Stomach (tissue), 9 donors: ENCODE measurements around the gene MTHFD1. TPM values are rescaled to one million over a fixed set of nuclear protein-coding genes. Genes with fewer than 3 reads are reported as not detected.
"Not testable (repeated sequence)": the region's sequence is repeated elsewhere in the genome, so short reads cannot be mapped to it uniquely, and the experiment has no call there.

Experiments used
- DNase-seq, 2 donors: peaks; one replicate each; pipeline versions ENCODE4 v3.0.0 to v3.0.0-alpha.2; 2013 to 2019
- H3K27ac ChIP-seq, 5 donors: fragments of 200-600 bp in 4 of 5; sonication (generic) in 4 of 5; one replicate each; pipeline ENCODE4 v1.5.1; 2013 to 2019; ENCODE audit warnings: mild to moderate bottlenecking in 1 of 5, moderate library complexity in 1 of 5
- H3K27me3 ChIP-seq, 3 donors: fragments of 200-600 bp; sonication (generic); one replicate each; pipeline ENCODE4 v1.5.1; 2017 to 2019; ENCODE audit warnings: mixed run types in 1 of 3
- H3K36me3 ChIP-seq, 4 donors: fragments of 200-600 bp; sonication (generic); 1 replicate in 3 of 4; 2 replicates in 1 of 4; pipeline ENCODE4 v1.5.1; 2016 to 2019
- H3K4me1 ChIP-seq, 4 donors: fragments of 200-600 bp; sonication (generic); one replicate each; pipeline ENCODE4 v1.5.1; 2016 to 2019
- H3K4me3 ChIP-seq, 4 donors: fragments of 200-600 bp; sonication (generic) in 3 of 4; one replicate each; pipeline ENCODE4 v1.5.1; 2016 to 2019; ENCODE audit warnings: mild to moderate bottlenecking in 1 of 4
- H3K9me3 ChIP-seq, 4 donors: fragments of 200-600 bp; sonication (generic); one replicate each; pipeline ENCODE4 v1.5.1; 2016 to 2019
- EP300 ChIP-seq: sonication (generic); formaldehyde crosslinking; IDR thresholded peaks from one replicate; pipeline ENCODE4 v1.6.1; 2017; ENCODE audit warnings: antibody characterized with exemption
- POLR2A ChIP-seq, 4 donors: fragments of 450-650 bp; IDR thresholded peaks; one replicate each; pipeline ENCODE4 v1.6.1; 2016; ENCODE audit warnings: antibody characterized with exemption in 4 of 4, control low read depth in 2 of 4, mild to moderate bottlenecking in 1 of 4, moderate library complexity in 1 of 4
- POLR2AphosphoS5 ChIP-seq, 3 donors: sonication (generic); formaldehyde crosslinking; IDR thresholded peaks; one replicate each; pipeline ENCODE4 v1.6.1; 2016; ENCODE audit warnings: antibody characterized with exemption in 3 of 3
- WGBS, 5 donors: extraction: QIAGEN DNeasy Blood & Tissue Kit in 3 of 5; methylation state at CpG; one replicate each; pipeline versions ENCODE4 v1.1.5 to v1.1.7; 2013 to 2018; 5-methylcytosine and 5-hydroxymethylcytosine counted together
- intact Hi-C: fragments of 100-400 bp; cut with DNase I; formaldehyde crosslinking; loops from one replicate; pipeline ENCODE4 v1.15.1; 2023; ENCODE audit warnings: low total_unique reads
- polyA plus RNA-seq, 3 donors: library from polyadenylated mRNA; stranded (reverse); fragments of 200-250 nt; gene quantifications; one replicate each; pipeline ENCODE4 v1.2.3, GENCODE V29; 2013
- total RNA-seq, 5 donors: library from RNA; depleted of rRNA; stranded (reverse); fragments of >200 nt; gene quantifications; one replicate each; pipeline versions ENCODE4 v1.1.0 to v1.2.3, GENCODE V29; 2014 to 2016
- TF ChIP-seq, protein P1 (sequence below), 7 experiments: fragments of 450-650 bp in 4 of 7; fragments of 200-600 bp in 3 of 7; sonication (generic) in 3 of 7; IDR thresholded peaks; one replicate each; pipeline ENCODE4 v1.5.1; 2016 to 2019; ENCODE audit warnings: antibody characterized with exemption in 7 of 7, control low read depth in 2 of 7, mild to moderate bottlenecking in 1 of 7
- donor health status: healthy with polysubstance abuse.
- donor health status: Bipolar disorder and iron deficiency.
- donor health status: healthy.

MTHFD1 gene
- total and polyA plus RNA-seq, 8 donors: 8.4 to 42.0 (median 24.6) TPM

DNA sequence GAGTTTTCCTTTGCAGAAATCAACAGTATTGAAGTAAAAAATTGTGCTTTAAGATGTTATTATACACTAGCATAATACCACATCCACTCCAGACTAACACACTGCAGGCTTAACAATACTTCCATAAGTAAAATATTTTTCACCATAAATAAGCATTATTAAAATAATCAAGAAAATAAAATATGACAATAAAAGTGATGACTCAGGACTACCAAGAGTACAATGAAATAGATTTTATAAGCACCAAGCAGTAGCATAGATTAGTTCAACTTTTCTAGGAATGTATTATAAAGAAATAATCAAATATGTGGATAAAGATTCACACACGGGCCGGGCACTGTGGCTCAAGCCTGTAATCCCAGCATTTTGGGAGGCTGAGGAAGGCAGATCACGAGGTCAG lies 40.4 kb upstream of the MTHFD1 start:
- Histone ChIP-seq H3K9me3 (no peaks in the 10 kb centered on the region), H3K36me3 (no peaks in the 10 kb centered on the region), H3K27ac (no peak overlapping the region), H3K4me1 (no peaks in the 10 kb centered on the region), H3K4me3 (no peak overlapping the region), H3K27me3 (no peaks in the 10 kb centered on the region)
- TF ChIP-seq, protein P1, sequence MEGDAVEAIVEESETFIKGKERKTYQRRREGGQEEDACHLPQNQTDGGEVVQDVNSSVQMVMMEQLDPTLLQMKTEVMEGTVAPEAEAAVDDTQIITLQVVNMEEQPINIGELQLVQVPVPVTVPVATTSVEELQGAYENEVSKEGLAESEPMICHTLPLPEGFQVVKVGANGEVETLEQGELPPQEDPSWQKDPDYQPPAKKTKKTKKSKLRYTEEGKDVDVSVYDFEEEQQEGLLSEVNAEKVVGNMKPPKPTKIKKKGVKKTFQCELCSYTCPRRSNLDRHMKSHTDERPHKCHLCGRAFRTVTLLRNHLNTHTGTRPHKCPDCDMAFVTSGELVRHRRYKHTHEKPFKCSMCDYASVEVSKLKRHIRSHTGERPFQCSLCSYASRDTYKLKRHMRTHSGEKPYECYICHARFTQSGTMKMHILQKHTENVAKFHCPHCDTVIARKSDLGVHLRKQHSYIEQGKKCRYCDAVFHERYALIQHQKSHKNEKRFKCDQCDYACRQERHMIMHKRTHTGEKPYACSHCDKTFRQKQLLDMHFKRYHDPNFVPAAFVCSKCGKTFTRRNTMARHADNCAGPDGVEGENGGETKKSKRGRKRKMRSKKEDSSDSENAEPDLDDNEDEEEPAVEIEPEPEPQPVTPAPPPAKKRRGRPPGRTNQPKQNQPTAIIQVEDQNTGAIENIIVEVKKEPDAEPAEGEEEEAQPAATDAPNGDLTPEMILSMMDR (IDR thresholded peaks at IDR 0.05): no peak
- TF ChIP-seq POLR2A (IDR thresholded peaks at IDR 0.05): no peak
- WGBS, 5 donors: 86 to 92% (median 91%) methylated on average over 3 of the region's 3 CpGs
- intact Hi-C loops: no loop called here
- no peak for DNase-seq

DNA sequence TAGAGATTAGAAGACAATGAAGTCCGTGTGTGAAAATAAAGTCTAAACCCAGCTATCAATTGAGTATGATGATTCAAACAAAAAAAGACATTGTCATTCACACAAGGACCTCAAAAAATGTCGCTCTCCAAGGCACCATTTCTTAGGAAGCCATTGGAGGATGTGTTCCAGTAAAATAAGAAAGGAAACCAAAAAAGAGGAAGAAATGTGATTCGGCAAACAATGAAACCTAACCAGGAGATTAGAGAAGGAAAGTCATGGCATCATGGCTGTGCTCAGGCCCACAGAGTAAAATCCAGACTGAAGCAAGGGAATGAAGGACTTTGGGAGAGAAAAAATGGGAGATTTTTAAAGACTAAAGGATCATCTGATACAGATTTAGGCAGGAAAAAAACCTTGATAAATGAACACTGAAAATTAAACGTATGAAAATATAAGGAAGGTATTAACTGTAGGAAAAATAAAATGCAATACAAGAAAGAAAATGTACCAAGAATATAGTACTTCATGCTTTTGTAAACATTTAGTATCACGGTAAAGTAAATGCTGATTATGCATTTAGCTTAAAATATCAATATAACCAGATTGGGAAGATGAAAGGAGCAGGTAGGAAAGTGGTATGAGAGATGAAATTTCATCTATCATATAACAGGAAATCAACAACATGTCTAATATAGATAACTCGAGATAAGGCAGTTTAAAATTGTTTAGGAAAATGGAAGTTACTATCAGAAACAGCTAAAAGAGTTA lies 38.2 kb upstream of the MTHFD1 start:
- Histone ChIP-seq H3K9me3 (no peaks in the 10 kb centered on the region), H3K4me3 (no peak overlapping the region), H3K27ac (no peak overlapping the region), H3K27me3 (no peaks in the 10 kb centered on the region), H3K4me1 (no peaks in the 10 kb centered on the region), H3K36me3 (no peaks in the 10 kb centered on the region)
- no peak for DNase-seq
- WGBS, 5 donors: 75 to 86% (median 81%) methylated on average over 6 of the region's 6 CpGs
- TF ChIP-seq POLR2AphosphoS5 (IDR thresholded peaks at IDR 0.05): no peak
- no peak for TF ChIP-seq POLR2A (IDR thresholded peaks at IDR 0.05)
- no peak for TF ChIP-seq EP300
- TF ChIP-seq, protein P1 (IDR thresholded peaks at IDR 0.05): no peak
- intact Hi-C loops: no loop called here

DNA sequence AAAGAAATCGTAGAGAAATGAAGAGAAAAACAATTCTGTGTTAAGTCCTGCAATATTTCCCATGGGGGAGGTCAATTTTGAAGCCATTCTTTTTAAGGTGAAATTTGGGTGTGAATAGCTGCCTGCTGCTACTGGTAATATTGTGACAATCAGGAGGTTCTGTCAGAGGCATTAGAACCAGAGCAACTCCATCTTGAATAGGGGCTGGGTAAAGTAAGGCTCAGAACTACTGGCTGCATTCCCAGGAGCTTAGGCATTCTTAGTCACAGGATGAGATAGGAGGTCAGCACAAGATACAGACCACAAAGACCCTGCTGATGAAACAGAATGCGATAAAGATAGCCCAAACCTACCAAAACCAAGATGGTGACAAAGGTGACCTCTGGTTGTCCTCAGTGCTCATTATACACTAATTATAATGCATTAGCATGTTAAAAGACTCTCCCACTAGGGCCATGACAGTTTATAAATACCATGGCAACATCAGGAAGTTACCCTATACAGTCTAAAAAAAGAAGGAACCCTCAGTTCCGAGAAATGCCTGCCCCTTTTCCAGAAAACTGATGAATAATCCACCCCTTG lies 24.8 kb upstream of the MTHFD1 start:
- intact Hi-C loops: no loop called here
- TF ChIP-seq POLR2AphosphoS5 (IDR thresholded peaks at IDR 0.05) (no peak), EP300 (no peak), POLR2A (IDR thresholded peaks at IDR 0.05) (no peak)
- TF ChIP-seq, protein P1 (IDR thresholded peaks at IDR 0.05): no peak
- no peak for DNase-seq
- no peak overlapping the region for H3K27ac ChIP-seq
- 76 to 85% (median 81%) methylated on average over 3 of the region's 3 CpGs for WGBS, 5 donors
- H3K9me3 ChIP-seq: no peaks in the 10 kb centered on the region
- no peak overlapping the region for H3K4me3 ChIP-seq
- no peaks in the 10 kb centered on the region for H3K36me3 ChIP-seq
- H3K27me3 ChIP-seq: no peaks in the 10 kb centered on the region
- H3K4me1 ChIP-seq: no peaks in the 10 kb centered on the region

DNA sequence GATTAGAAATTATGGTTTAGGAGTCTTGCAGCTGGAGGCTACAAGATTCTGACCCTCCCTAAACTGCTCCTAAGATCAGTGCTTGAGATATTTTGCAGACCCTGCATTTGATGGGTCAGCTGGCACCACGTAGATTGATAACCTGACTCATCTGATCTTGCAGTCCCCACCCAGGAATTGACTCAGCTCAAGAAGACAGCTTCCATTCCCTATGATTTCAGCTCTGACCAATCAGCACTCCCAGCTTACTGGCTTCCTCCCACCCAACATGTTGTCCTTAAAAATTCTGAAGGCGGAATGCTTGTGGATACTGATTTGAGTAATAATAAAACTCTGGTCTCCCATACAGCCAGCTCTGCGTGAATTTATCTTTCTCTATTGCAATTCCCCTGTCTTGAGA lies 23.2 kb upstream of the MTHFD1 start:
- no peak overlapping the region for H3K27ac ChIP-seq
- H3K36me3 ChIP-seq: no peaks in the 10 kb centered on the region
- TF ChIP-seq POLR2A (IDR thresholded peaks at IDR 0.05): no peak
- TF ChIP-seq, protein P1 (IDR thresholded peaks at IDR 0.05): no peak
- TF ChIP-seq POLR2AphosphoS5 (IDR thresholded peaks at IDR 0.05): no peak
- TF ChIP-seq EP300: no peak
- intact Hi-C loops: no loop called here
- 82 to 88% (median 86%) methylated on average over 3 of the region's 3 CpGs for WGBS, 5 donors
- H3K27me3 ChIP-seq: no peaks in the 10 kb centered on the region
- no peaks in the 10 kb centered on the region for H3K9me3 ChIP-seq
- no peak overlapping the region for H3K4me3 ChIP-seq
- no peaks in the 10 kb centered on the region for H3K4me1 ChIP-seq
- no peak for DNase-seq

DNA sequence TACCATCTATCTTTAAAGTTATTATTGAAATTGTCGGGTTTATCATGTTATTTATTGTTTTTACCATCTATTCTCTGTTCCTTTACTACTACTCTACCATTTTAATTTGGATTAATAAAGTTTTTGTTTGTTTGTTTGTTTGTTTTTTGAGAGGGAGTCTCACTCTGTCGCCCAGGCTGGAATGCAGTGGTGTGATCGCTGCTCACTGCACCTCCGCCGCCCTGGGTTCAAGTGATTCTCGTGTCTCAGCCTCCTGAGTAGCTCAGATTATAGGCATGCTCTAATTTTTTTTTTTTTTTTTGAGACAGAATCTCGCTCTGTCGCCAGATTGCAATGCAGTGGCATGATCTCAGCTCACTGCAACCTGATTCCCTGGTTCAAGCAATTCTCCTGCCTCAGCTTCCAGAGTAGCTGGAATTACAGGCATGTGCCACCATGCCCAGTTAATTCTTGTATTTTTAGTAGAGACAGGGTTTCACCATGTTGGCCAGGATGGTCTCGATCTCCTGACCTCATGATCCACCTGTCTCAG lies 22.7 kb upstream of the MTHFD1 start:
- intact Hi-C loops, H3K4me3 ChIP-seq, DNase-seq, H3K27me3 ChIP-seq, H3K27ac ChIP-seq, H3K36me3 ChIP-seq, H3K9me3 ChIP-seq, H3K4me1 ChIP-seq: not testable (repeated sequence)
- WGBS, 5 donors: 90 to 97% (median 95%) methylated on average over 8 to 9 of the region's 9 CpGs
